Immature natural killer cell (primary cell): ENCODE data around the gene SCGB2B2. TPM values are rescaled to one million over a fixed set of nuclear protein-coding genes. Genes with fewer than 3 reads are reported as not detected.

Experiments
- DNase-seq, 3 donors: peaks; one replicate each; pipeline ENCODE4 v3.0.0; 2022; ENCODE audit warnings: mixed read lengths in 1 of 3
- H3K27ac Mint-ChIP-seq, 6 donors: one replicate each; pipeline ENCODE4 v1.8.0; 2020; ENCODE audit warnings: mixed read lengths in 6 of 6, mild to moderate bottlenecking in 5 of 6, inconsistent platforms in 4 of 6, moderate library complexity in 3 of 6
- H3K27me3 Mint-ChIP-seq, 3 donors: one replicate each; pipeline ENCODE4 v1.8.0; 2020 to 2021; ENCODE audit warnings: low read depth in 3 of 3, mild to moderate bottlenecking in 3 of 3, mixed read lengths in 3 of 3, moderate library complexity in 3 of 3, inconsistent platforms in 1 of 3
- H3K36me3 Mint-ChIP-seq, 3 donors: one replicate each; pipeline ENCODE4 v1.8.0; 2020; ENCODE audit warnings: mixed read lengths in 3 of 3, inconsistent platforms in 2 of 3, mild to moderate bottlenecking in 2 of 3
- H3K4me1 Mint-ChIP-seq, 2 donors: one replicate each; pipeline ENCODE4 v1.8.0; 2020; ENCODE audit warnings: inconsistent platforms in 2 of 2, mild to moderate bottlenecking in 2 of 2, mixed read lengths in 2 of 2, moderate library complexity in 1 of 2
- H3K4me3 Mint-ChIP-seq, 5 donors: one replicate each; pipeline ENCODE4 v1.8.0; 2020; ENCODE audit warnings: mild to moderate bottlenecking in 5 of 5, mixed read lengths in 5 of 5, inconsistent platforms in 3 of 5, moderate library complexity in 3 of 5
- H3K9me3 Mint-ChIP-seq, 6 donors: one replicate each; pipeline ENCODE4 v1.8.0; 2020; ENCODE audit warnings: mild to moderate bottlenecking in 6 of 6, mixed read lengths in 6 of 6, inconsistent platforms in 4 of 6, moderate library complexity in 3 of 6
- polyA plus RNA-seq, 3 donors: library from polyadenylated mRNA; unstranded; fragments of 300-500 nt; fragmentation: Illumina TruSeq; gene quantifications; one replicate each; pipeline ENCODE4 v1.2.3, GENCODE V29; 2021

Gene SCGB2B2
- polyA plus RNA-seq, 3 donors from 2014 or later: 0.09 TPM; not detected in 2

- Mint-ChIP-seq H3K9me3 (peaks cover 0 to 7% (median 4%) of the 10 kb centered on the region in 6 donors), H3K4me3 (no peak overlapping the region), H3K27ac (no peak overlapping the region), H3K4me1 (no peaks in the 10 kb centered on the region), H3K27me3 (peaks cover 0 to 14% (median 2%) of the 10 kb centered on the region in 3 donors), H3K36me3 (no peaks in the 10 kb centered on the region)
- peak; percentile 49 to 65 (median 53) for DNase-seq
These were observed 37.4 kb downstream of the SCGB2B2 start for GRCh38 chr19:34639491-34640085.

- Mint-ChIP-seq H3K27ac (no peak overlapping the region), H3K36me3 (no peaks in the 10 kb centered on the region), H3K4me1 (no peaks in the 10 kb centered on the region), H3K9me3 (peaks cover 2 to 7% (median 5%) of the 10 kb centered on the region in 6 donors), H3K27me3 (peaks cover 2 to 6% (median 2%) of the 10 kb centered on the region in 3 donors), H3K4me3 (no peak overlapping the region)
- DNase-seq: no peak
These were observed 43.2 kb downstream of the SCGB2B2 start for GRCh38 chr19:34633802-34634201.

Other genes with a start within 250 kb of the SCGB2B2 start
- 10 to 100 TPM; 77.3 to 95.2 (median 87.4) TPM for gene UBA2, start 248.8 kb downstream of the SCGB2B2 start, polyA plus RNA-seq
- gene WTIP, start 195.4 kb downstream of the SCGB2B2 start, polyA plus RNA-seq: under 1 TPM in 1 of 3 donors, not detected in 2; 0.03 TPM
- 10 to 100 TPM in 2 of 3 donors, 1 to 10 TPM in 1; 8.8 to 14.5 (median 11.2) TPM for gene ZNF302, start 519 bp upstream of the SCGB2B2 start, polyA plus RNA-seq
- gene ZNF181, start 57.1 kb upstream of the SCGB2B2 start, polyA plus RNA-seq: 10 to 100 TPM in 2 of 3 donors, 1 to 10 TPM in 1; 10.0 to 16.0 (median 10.1) TPM
- gene ZNF599, start 96.1 kb upstream of the SCGB2B2 start, polyA plus RNA-seq: 1 to 10 TPM; 4.0 to 8.9 (median 8.8) TPM
- gene ZNF30, start 249.7 kb upstream of the SCGB2B2 start, polyA plus RNA-seq: 1 to 10 TPM; 3.7 to 6.2 (median 4.7) TPM